ENCODE results near the gene ZNF772.

DNA sequence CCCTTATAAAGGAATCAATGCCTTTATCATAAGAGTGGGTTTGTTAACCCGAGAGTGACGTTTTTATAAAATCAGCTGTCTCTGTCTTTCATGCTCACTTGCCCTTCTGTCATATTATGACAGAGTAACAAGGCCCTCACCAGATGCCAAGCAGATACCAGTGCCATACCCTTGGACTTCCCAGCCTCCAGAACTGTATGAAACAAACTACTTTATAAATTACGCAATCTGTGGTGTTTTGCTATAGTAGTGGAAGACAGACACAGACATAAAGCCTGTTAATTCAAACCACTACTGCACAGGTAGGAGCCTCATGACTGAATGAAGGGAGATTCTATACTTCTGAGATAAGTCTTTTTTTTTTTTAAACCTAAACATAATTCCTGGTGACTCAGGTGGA lies 25.1 kb downstream of the ZNF772 start:
- no peak for TF ChIP-seq POLR2AphosphoS5 (IDR thresholded peaks at IDR 0.05; ENCODE audit: low read depth)
- TF ChIP-seq, protein P1, sequence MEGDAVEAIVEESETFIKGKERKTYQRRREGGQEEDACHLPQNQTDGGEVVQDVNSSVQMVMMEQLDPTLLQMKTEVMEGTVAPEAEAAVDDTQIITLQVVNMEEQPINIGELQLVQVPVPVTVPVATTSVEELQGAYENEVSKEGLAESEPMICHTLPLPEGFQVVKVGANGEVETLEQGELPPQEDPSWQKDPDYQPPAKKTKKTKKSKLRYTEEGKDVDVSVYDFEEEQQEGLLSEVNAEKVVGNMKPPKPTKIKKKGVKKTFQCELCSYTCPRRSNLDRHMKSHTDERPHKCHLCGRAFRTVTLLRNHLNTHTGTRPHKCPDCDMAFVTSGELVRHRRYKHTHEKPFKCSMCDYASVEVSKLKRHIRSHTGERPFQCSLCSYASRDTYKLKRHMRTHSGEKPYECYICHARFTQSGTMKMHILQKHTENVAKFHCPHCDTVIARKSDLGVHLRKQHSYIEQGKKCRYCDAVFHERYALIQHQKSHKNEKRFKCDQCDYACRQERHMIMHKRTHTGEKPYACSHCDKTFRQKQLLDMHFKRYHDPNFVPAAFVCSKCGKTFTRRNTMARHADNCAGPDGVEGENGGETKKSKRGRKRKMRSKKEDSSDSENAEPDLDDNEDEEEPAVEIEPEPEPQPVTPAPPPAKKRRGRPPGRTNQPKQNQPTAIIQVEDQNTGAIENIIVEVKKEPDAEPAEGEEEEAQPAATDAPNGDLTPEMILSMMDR (IDR thresholded peaks at IDR 0.05; ENCODE audit: insufficient read depth, low read length) = no peak
- TF ChIP-seq SPI1 (IDR thresholded peaks at IDR 0.05; ENCODE audit: borderline replicate concordance, low read depth) = no peak

Data from HL-60 (cell line).